ENCODE results near the gene GPRIN1. TPM values are rescaled to one million over a fixed set of nuclear protein-coding genes. Genes with fewer than 3 reads are reported as not detected.

Gene GPRIN1
- total RNA-seq, 4 donors from 2014 or later: 0.16 to 0.75 (median 0.39) TPM

GRCh38 chr5:176612855-176613254 is 2.9 kb upstream of the GPRIN1 start:
- TF ChIP-seq CTCF (IDR thresholded peaks at IDR 0.05; ENCODE audit: low read depth): no peak

GRCh38 chr5:176612008-176612407 is 2.1 kb upstream of the GPRIN1 start:
- TF ChIP-seq CTCF (IDR thresholded peaks at IDR 0.05; ENCODE audit: low read depth): no peak

GRCh38 chr5:176611435-176611834 is 1.5 kb upstream of the GPRIN1 start:
- no peak for TF ChIP-seq CTCF (IDR thresholded peaks at IDR 0.05; ENCODE audit: low read depth)

- TF ChIP-seq CTCF (IDR thresholded peaks at IDR 0.05; ENCODE audit: low read depth): no peak
These were observed 448 bp upstream of the GPRIN1 start for GRCh38 chr5:176610435-176610773.

- no peak for TF ChIP-seq CTCF (IDR thresholded peaks at IDR 0.05; ENCODE audit: low read depth)
These were observed 826 bp downstream of the GPRIN1 start for GRCh38 chr5:176608937-176609723.

- TF ChIP-seq CTCF (IDR thresholded peaks at IDR 0.05; ENCODE audit: low read depth): no peak
These were observed 1.7 kb downstream of the GPRIN1 start for GRCh38 chr5:176608142-176608705.

GRCh38 chr5:176606875-176607274 is 3.1 kb downstream of the GPRIN1 start:
- TF ChIP-seq CTCF (IDR thresholded peaks at IDR 0.05; ENCODE audit: low read depth): no peak
